ENCODE measurements around the gene INCA1. TPM values are rescaled to one million over a fixed set of nuclear protein-coding genes. Genes with fewer than 3 reads are reported as not detected.

The INCA1 gene
- total RNA-seq, 1 donor from 2014 or later, result 0.44 TPM

DNA sequence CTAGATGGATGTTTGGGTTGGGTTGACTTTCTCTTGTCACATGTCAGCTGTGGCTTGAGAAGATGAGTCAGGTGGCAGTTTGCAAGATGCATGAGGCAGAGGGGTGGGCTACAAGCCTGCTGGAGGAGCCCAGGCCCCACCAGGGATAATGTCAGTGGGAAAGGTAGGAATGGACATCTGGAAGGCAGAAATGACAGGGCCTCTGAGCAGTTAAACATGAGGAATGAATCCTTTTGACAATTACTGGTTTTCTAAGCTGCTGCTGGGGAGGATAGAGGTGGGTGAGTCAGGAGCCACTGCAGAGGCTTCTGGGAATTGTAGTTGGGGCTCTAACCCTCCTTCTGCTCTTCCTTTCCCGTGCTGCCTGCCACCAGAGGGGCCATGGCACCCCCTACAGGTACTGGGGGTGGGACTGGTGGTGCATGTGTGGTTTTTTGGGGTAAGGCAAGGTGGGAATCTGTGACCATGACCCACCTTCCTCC, 22.2 kb upstream of the INCA1 start:
- H3K4me3 Mint-ChIP-seq (ENCODE audit: unreplicated experiment), result no peak overlapping the region
- no peak overlapping the region for H3K27ac Mint-ChIP-seq (ENCODE audit: unreplicated experiment)
- peaks cover 3% of the 10 kb centered on the region for H3K36me3 Mint-ChIP-seq (ENCODE audit: unreplicated experiment)
- no peak for DNase-seq
- H3K27me3 Mint-ChIP-seq (ENCODE audit: unreplicated experiment), result peaks cover 3% of the 10 kb centered on the region
- H3K4me1 Mint-ChIP-seq (ENCODE audit: low read depth, unreplicated experiment), result no peaks in the 10 kb centered on the region
- TF ChIP-seq, protein P1, sequence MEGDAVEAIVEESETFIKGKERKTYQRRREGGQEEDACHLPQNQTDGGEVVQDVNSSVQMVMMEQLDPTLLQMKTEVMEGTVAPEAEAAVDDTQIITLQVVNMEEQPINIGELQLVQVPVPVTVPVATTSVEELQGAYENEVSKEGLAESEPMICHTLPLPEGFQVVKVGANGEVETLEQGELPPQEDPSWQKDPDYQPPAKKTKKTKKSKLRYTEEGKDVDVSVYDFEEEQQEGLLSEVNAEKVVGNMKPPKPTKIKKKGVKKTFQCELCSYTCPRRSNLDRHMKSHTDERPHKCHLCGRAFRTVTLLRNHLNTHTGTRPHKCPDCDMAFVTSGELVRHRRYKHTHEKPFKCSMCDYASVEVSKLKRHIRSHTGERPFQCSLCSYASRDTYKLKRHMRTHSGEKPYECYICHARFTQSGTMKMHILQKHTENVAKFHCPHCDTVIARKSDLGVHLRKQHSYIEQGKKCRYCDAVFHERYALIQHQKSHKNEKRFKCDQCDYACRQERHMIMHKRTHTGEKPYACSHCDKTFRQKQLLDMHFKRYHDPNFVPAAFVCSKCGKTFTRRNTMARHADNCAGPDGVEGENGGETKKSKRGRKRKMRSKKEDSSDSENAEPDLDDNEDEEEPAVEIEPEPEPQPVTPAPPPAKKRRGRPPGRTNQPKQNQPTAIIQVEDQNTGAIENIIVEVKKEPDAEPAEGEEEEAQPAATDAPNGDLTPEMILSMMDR (IDR thresholded peaks at IDR 0.05; ENCODE audit: partially characterized antibody, unreplicated experiment), result no peak
- H3K9me3 Mint-ChIP-seq (ENCODE audit: unreplicated experiment), result peaks cover 2% of the 10 kb centered on the region

DNA sequence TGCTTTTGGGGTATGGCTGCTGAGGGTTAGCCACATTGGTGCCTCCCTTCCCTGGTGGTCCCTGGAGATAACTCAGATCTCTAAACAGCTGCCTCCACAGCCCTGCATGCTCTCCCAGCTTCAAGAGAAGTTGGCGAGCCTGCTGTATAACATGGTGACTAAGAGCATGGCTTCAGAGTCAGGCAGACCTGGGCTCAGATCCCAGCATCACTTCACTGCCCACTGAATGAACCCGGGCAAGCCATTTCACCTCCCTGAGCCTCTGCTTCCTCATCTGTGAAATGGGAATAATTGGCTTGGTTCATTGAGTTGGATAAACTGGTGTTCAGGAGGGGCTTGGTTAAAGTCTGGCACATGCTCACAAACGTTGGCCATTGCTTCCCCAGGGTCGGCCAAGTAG, 17.0 kb upstream of the INCA1 start:
- no peaks in the 10 kb centered on the region for H3K36me3 Mint-ChIP-seq (ENCODE audit: unreplicated experiment)
- no peaks in the 10 kb centered on the region for H3K4me1 Mint-ChIP-seq (ENCODE audit: low read depth, unreplicated experiment)
- TF ChIP-seq, protein P1 (IDR thresholded peaks at IDR 0.05; ENCODE audit: partially characterized antibody, unreplicated experiment), result no peak
- H3K4me3 Mint-ChIP-seq (ENCODE audit: unreplicated experiment), result no peak overlapping the region
- DNase-seq, result no peak
- H3K27ac Mint-ChIP-seq (ENCODE audit: unreplicated experiment), result no peak overlapping the region
- peaks cover 4% of the 10 kb centered on the region for H3K27me3 Mint-ChIP-seq (ENCODE audit: unreplicated experiment)
- peaks cover 2% of the 10 kb centered on the region for H3K9me3 Mint-ChIP-seq (ENCODE audit: unreplicated experiment)

DNA sequence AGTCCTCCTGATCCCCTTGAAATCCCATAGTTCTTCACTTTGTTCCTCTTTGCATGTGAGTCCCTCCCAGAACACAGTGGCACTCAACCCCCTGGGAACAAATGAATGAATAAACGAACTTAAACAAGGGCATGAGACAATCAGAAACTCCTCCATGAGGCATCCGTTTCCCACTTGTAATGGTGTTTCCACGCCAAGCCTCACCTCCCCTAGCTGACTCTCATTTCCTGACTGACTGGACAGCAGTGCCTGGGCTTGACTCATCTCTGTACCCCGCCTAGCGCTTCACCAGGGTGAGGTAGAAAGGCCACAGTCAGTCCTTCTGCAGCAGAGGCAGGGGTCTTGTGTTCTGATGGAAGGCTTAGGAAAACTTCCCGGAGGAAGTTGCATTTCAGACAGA, 14.6 kb upstream of the INCA1 start:
- H3K4me1 Mint-ChIP-seq (ENCODE audit: low read depth, unreplicated experiment), result no peaks in the 10 kb centered on the region
- TF ChIP-seq, protein P1 (IDR thresholded peaks at IDR 0.05; ENCODE audit: partially characterized antibody, unreplicated experiment), result no peak
- peaks cover 2% of the 10 kb centered on the region for H3K27me3 Mint-ChIP-seq (ENCODE audit: unreplicated experiment)
- H3K9me3 Mint-ChIP-seq (ENCODE audit: unreplicated experiment), result no peaks in the 10 kb centered on the region
- no peak overlapping the region for H3K4me3 Mint-ChIP-seq (ENCODE audit: unreplicated experiment)
- no peak overlapping the region for H3K27ac Mint-ChIP-seq (ENCODE audit: unreplicated experiment)
- no peaks in the 10 kb centered on the region for H3K36me3 Mint-ChIP-seq (ENCODE audit: unreplicated experiment)
- no peak for DNase-seq

DNA sequence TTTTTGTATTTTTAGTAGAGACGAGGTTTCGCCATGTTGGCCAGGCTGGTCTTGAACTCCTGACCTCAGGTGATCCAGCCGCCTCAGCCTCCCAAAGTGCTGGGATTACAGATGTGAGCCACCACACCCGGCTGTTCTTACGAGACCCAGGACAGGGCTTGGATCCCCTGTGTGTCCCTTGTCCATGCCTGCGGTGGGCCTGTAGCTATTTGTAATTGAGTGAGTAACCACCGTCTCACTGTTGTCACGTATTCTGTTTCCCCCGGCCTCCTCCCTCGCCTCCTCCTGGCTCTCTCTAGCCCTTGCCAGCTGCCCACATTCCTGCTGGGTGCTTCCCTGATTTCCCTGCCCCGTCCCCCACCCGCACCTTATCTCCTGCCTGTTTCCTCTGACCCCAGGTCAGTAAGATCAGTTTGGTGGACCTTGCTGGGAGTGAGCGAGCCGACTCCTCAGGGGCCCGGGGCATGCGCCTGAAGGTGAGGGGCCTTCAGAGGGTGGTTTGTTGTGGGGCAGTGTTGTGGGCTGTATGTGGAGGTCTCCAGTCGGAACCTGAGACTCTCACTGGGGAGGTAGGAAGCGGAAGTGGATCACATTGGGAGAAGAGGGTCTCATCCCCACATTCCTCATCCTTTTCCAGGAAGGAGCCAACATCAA, 6.0 kb upstream of the INCA1 start:
- Mint-ChIP-seq H3K27ac (ENCODE audit: unreplicated experiment) (no peak overlapping the region), H3K4me3 (ENCODE audit: unreplicated experiment) (no peak overlapping the region)
- TF ChIP-seq, protein P1 (IDR thresholded peaks at IDR 0.05; ENCODE audit: partially characterized antibody, unreplicated experiment), result no peak

DNA sequence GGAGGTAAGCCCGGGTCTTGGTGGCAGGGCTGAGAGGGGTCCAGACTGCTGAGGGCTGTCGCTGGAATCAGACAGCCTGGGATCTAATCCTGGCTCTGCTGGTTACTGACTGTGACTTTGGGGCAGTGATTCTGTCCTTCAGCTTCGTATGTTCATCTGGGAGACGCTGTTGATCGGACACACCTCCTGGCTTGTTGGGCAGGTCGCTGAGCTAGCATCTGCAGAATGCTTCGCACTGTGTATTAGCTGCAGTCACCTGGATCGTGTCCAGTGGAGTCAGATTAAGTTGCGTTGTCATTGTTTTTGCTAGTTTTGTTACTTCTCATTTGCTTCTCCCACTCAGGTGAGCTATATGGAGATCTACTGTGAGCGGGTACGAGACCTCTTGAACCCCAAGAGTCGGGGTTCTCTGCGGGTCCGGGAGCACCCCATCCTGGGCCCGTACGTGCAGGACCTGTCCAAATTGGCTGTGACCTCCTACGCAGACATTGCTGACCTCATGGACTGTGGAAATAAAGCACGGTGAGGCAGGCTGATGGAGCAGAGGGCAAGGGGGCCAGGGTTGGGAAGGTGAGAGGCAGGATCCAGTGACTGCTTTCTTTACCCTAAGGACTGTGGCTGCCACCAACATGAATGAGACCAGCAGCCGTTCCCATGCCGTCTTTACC, 4.9 kb upstream of the INCA1 start:
- H3K27me3 Mint-ChIP-seq (ENCODE audit: unreplicated experiment), result peaks cover 11% of the 10 kb centered on the region
- no peak overlapping the region for H3K4me3 Mint-ChIP-seq (ENCODE audit: unreplicated experiment)
- H3K4me1 Mint-ChIP-seq (ENCODE audit: low read depth, unreplicated experiment), result peaks cover 4% of the 10 kb centered on the region
- H3K27ac Mint-ChIP-seq (ENCODE audit: unreplicated experiment), result no peak overlapping the region
- H3K9me3 Mint-ChIP-seq (ENCODE audit: unreplicated experiment), result peaks cover 5% of the 10 kb centered on the region
- no peak for DNase-seq
- TF ChIP-seq, protein P1 (IDR thresholded peaks at IDR 0.05; ENCODE audit: partially characterized antibody, unreplicated experiment), result no peak
- peaks cover 11% of the 10 kb centered on the region for H3K36me3 Mint-ChIP-seq (ENCODE audit: unreplicated experiment)

More for the DNA sequence above, 6.0 kb upstream of the INCA1 start:
- peaks cover 11% of the 10 kb centered on the region for H3K36me3 Mint-ChIP-seq (ENCODE audit: unreplicated experiment)
- DNase-seq, result no peak
- peaks cover 11% of the 10 kb centered on the region for H3K27me3 Mint-ChIP-seq (ENCODE audit: unreplicated experiment)
- peaks cover 4% of the 10 kb centered on the region for H3K4me1 Mint-ChIP-seq (ENCODE audit: low read depth, unreplicated experiment)
- peaks cover 5% of the 10 kb centered on the region for H3K9me3 Mint-ChIP-seq (ENCODE audit: unreplicated experiment)

All from glutamatergic neuron (in vitro differentiated cells).